GM18870 (cell line): Measurements from ENCODE around the gene CDKN2B.
A peak's percentile ranks its signal among the peaks of the same experiment; 100 is the strongest.
"Not testable (repeated sequence)": the region's sequence is repeated elsewhere in the genome, so short reads cannot be mapped to it uniquely, and the experiment has no call there.

Source experiments
- ATAC-seq: cut with Tn5 transposase; IDR thresholded peaks from one replicate; pipeline ENCODE4 v1.9.1; 2021; ENCODE audit warnings: moderate library complexity; ENCODE audit not compliant: unreplicated experiment

CDKN2B gene

DNA sequence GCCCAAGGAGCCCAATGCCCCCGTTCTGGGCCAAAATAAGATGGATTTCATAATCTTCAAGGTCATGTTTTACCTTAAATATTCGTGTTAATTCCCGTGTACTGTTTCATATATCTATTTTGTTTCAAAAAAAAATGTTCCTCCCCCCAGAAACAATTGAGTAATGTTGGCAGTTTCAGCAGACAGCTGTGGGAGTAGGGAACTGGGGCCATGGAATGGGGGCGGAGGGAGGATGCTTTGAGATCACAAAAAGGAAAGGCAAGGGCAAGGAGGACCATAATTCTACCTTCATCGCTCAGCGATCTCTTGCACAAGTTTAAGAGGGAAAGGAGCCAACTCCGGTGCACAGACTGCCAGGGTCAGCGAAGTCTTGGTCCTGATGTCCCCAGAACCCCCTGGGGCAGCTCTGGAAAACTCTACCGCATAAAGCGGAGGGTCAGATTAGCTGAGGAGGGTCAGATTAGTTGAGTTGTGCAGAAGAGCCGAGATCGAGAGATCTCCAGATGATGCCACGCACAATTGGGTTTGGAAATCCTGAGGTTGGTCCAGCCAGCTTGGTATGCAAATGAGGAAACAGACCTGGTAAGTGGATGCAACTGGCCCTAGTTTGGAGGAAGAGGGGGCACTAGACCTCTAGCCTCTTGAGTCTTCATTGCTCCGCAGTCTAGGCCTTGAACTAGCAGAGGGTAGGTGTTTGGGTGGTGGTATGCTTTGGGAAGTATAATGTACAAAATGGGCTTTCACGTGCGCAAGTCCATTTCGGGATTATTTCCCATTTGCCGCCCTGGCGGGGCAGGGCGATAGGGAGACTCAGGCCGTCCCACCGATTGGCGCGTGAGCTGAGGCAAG is 38.9 kb downstream of the CDKN2B start:
- ATAC-seq = no peak

DNA sequence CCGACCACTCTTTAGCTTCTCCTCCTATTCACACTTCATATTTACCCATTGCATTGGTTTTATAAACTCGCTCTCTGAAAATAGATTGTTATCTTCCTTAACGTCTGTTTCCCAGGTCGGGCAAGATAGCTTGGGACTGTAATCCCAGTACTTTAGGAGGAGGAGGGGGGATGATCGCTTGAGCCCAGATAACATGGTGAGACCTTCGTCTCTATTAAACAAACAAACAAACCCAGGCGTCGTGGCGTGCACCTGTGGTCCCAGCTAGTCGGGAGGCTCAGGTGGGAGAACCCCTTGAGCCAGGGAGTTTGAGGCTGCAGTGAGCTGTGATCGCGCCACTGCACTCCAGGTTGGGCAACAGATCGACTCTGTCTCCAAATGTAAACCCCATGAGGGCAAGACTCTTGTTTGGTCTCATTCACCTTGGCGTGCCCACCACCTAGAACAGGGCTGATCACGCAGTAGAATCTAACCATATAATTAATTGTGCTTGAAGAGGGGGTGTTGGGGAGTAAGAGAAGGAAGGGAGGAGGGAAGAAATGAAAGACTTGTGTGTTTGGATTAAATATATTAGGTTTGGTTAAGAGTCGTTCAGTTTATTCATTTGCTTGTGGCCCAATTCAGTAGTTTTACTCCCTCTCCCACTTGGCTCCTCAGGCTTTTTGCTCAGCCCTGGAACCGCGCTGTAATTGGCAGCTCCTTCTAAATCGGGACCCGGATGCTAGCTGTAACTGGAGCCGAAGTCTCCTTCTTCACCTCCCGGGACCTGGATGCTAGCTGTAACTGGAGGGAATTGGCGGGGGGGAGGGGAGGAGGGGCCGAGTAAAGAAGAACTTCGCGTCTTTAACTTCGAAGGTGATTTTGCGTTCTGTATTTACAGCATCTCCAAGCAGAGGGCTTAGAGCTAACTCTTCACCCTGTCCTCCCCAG is 39.8 kb downstream of the CDKN2B start:
- ATAC-seq = no peak

- no peak for ATAC-seq
Measured at GRCh38 chr9:21968331-21969010, 40.6 kb downstream of the CDKN2B start.

DNA sequence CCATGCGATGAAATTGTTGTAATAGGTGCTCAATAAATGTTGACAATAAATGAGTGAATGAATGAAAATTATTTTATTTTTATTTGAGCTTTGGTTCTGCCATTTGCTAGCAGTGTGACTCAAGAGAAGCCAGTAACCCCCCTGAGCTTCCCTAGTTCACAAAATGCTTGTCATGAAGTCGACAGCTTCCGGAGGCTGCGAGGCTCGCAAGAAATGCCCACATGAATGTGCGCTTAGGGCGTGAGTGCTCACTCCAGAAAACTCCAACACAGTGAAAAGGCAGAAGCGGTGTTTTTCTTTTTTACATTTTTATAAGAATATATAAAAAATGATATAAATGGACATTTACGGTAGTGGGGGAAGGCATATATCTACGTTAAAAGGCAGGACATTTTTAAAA is 41.4 kb downstream of the CDKN2B start:
- ATAC-seq = no peak

GRCh38 chr9:21967169-21967568 is 41.9 kb downstream of the CDKN2B start:
- ATAC-seq = no peak

DNA sequence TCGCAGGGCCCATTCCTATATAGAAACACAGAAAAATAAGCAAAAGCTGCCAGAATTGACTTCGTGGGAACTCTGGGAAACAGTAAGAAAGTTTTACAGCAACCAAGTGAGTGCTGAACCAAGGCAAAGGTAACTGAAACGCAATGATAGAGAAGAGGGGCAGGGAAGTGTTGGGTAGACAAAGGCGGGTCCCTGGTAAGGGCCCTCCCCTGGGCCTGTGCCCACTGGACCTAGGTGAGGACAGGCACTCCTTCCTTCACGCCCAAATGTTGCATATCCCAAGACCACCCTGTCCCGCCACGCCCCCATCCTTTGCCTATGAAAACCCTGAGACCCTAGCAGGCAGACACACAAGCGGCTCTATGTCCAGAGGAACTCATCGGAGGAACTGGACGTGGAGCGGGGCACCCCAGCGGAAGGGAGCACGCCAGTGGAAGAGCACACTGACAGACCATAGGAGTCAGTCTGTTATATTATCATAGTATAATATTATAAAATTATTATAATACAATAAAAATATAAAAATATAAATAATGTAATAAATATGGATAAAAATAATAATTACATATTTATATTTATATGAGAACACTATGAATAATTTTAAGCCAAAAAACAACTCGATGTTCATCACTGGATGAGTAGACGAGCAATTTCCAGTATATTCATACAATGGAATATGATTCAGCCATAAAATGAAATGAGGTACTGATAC is 42.8 kb downstream of the CDKN2B start:
- ATAC-seq = no peak

DNA sequence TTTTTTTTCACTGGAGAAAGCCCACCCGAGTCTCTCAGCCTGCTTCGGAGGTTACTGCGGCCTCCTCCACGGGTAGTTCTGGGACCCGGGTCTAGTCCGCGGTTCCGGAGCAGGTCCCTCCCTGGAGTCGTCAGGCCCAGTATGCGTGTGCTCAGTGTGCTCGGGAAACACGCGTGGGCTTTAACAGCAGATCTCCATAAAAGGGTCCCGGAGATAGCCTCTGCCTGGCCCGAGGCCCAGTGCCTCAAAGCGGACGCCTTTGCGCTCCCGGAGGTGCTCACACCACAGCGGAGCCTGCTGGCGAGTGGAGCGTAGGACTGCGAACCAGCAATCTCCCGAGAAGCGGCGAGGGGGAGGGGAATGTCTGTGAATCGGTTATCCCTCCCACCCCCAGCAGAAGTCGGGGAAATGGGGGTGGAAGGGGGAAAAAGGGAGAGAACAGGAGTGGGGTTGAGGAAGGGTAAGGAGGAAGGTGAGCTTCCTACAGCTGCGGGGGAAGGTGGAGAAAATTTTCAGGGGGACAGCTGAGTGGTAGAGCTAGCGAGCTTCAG is 43.6 kb downstream of the CDKN2B start:
- ATAC-seq = peak; percentile 49

DNA sequence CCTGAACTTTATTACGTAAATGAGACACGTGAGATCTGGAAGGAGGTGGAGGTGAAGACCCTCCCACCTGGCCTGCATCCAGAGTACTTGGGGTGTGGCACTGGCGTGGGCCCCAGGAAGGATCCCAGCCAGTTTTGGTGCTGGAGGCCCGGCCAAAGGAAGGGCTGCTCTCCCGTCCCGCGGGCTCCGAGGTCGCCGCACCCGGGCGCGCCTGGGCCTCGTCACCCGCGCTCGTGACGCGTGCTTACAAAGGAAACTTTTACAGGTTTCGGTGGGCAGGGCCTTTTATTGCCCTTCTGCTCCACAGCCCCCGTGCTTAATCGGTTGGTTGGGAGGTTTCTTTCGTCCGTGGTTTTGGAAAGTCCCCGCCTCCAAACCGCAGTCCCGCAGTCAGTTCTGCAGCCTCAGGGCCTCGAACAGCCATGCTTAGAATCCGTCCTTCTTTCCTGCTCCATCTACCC is 44.1 kb downstream of the CDKN2B start:
- ATAC-seq = peak; percentile 57

GRCh38 chr9:21961569-21961968 is 47.5 kb downstream of the CDKN2B start:
- ATAC-seq = no peak

- not testable (repeated sequence) for ATAC-seq
Measured at GRCh38 chr9:21959268-21959667, 49.8 kb downstream of the CDKN2B start.

- ATAC-seq = no peak
Measured at GRCh38 chr9:21958833-21959232, 50.3 kb downstream of the CDKN2B start.
